A549 (cell line): ENCODE data around the gene FAM120A.

Experiments
- CHD2 ChIP-seq: fragments of 150-350 bp; IDR thresholded peaks from 2 replicates; pipeline ENCODE4 v1.6.1; 2014; ENCODE audit warnings: low read length; ENCODE audit not compliant: partially characterized antibody
- EHMT2 ChIP-seq: fragments of 200-600 bp; sonication (generic); IDR thresholded peaks from 2 replicates; pipeline ENCODE4 v1.6.1; 2016; ENCODE audit warnings: antibody characterized with exemption, low read depth, mild to moderate bottlenecking, moderate library complexity
- ESRRA ChIP-seq: fragments of 150-350 bp; IDR thresholded peaks from 2 replicates; pipeline ENCODE4 v1.6.1; 2014; ENCODE audit warnings: mild to moderate bottlenecking, low read length, borderline replicate concordance
- FOSL2 ChIP-seq, 2 experiments: fragments of 450-650 bp in 1 of 2; fragments of >200 bp in 1 of 2; sonication (Bioruptor Twin) in 1 of 2; formaldehyde crosslinking; IDR thresholded peaks; 2 replicates each; pipeline versions ENCODE4 v1.5.0 to v1.6.1; 2016 to 2020; ENCODE audit warnings: mild to moderate bottlenecking in 1 of 2, moderate library complexity in 1 of 2
- FOXS1 ChIP-seq: fragments of 250-450 bp; sonication (Bioruptor Pico); IDR thresholded peaks from 2 replicates; pipeline ENCODE4 v1.5.0; 2020; ENCODE audit warnings: mild to moderate bottlenecking, moderate library complexity
- HOXB5 ChIP-seq: fragments of 250-450 bp; sonication (Bioruptor Pico); IDR thresholded peaks from 2 replicates; pipeline ENCODE4 v1.5.0; 2020; ENCODE audit warnings: mild to moderate bottlenecking, moderate library complexity
- JUNB ChIP-seq: fragments of >200 bp; sonication (Bioruptor Twin); formaldehyde crosslinking; IDR thresholded peaks from 2 replicates; pipeline ENCODE4 v1.6.1; 2016
- MAFK ChIP-seq: fragments of 450-650 bp; IDR thresholded peaks from 2 replicates; pipeline ENCODE4 v1.6.1; 2014; ENCODE audit not compliant: partially characterized antibody
- POLR2A ChIP-seq: IDR thresholded peaks from 2 replicates; pipeline ENCODE4 v1.6.1; 2012; ENCODE audit warnings: mild to moderate bottlenecking, low read length
- RNF2 ChIP-seq: fragments of 200-600 bp; sonication (generic); IDR thresholded peaks from 2 replicates; pipeline ENCODE4 v1.6.1; 2016; ENCODE audit warnings: low read depth, mild to moderate bottlenecking, antibody characterized with exemption, moderate library complexity, borderline replicate concordance
- SREBF2 ChIP-seq: fragments of 450-650 bp; IDR thresholded peaks from 2 replicates; pipeline ENCODE4 v1.6.1; 2014; ENCODE audit warnings: mild to moderate bottlenecking, moderate library complexity
- TF ChIP-seq, protein P1 (sequence below): fragments of >200 bp; sonication (Bioruptor Twin); formaldehyde crosslinking; IDR thresholded peaks from 3 replicates; pipeline ENCODE4 v1.5.1; 2016
- TF ChIP-seq, protein P2 (sequence below): IDR thresholded peaks from 2 replicates; pipeline ENCODE4 v1.6.1; 2012
- TF ChIP-seq, protein P3 (sequence below): fragments of 450-650 bp; IDR thresholded peaks from 2 replicates; pipeline ENCODE4 v1.6.1; 2014; ENCODE audit warnings: antibody characterized with exemption

DNA sequence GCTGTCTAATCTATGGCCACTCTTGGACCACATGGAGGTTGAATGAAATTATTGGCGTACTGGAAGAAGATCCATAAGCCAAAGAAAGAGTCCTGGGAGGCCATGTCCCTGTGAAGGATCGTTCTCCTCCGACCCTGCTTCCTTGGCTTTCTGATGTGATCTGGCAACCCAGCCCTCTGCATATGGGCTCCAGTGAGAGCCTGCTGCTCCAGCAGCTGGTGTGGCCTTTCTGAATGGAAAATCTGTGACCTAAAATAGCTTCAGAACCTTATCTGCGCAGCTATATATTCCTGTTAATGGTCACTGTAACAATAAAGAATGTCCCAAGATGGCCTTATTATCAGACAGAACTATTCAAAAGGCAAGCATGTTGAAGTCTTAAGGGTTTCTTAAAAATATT is 84.7 kb downstream of the FAM120A start:
- TF ChIP-seq JUNB (no peak), POLR2A (no peak), ESRRA (no peak), FOSL2 (IDR thresholded peaks at IDR 0.05) (no peak), FOSL2 (CRISPR knock-in tag; IDR thresholded peaks at IDR 0.05) (no peak), HOXB5 (CRISPR knock-in tag) (no peak), EHMT2 (no peak), RNF2 (no peak), FOXS1 (CRISPR knock-in tag) (no peak), SREBF2 (no peak), MAFK (no peak), CHD2 (no peak)
- TF ChIP-seq, protein P1, sequence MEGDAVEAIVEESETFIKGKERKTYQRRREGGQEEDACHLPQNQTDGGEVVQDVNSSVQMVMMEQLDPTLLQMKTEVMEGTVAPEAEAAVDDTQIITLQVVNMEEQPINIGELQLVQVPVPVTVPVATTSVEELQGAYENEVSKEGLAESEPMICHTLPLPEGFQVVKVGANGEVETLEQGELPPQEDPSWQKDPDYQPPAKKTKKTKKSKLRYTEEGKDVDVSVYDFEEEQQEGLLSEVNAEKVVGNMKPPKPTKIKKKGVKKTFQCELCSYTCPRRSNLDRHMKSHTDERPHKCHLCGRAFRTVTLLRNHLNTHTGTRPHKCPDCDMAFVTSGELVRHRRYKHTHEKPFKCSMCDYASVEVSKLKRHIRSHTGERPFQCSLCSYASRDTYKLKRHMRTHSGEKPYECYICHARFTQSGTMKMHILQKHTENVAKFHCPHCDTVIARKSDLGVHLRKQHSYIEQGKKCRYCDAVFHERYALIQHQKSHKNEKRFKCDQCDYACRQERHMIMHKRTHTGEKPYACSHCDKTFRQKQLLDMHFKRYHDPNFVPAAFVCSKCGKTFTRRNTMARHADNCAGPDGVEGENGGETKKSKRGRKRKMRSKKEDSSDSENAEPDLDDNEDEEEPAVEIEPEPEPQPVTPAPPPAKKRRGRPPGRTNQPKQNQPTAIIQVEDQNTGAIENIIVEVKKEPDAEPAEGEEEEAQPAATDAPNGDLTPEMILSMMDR: no peak
- TF ChIP-seq, protein P2, sequence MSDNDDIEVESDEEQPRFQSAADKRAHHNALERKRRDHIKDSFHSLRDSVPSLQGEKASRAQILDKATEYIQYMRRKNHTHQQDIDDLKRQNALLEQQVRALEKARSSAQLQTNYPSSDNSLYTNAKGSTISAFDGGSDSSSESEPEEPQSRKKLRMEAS: no peak
- TF ChIP-seq, protein P3, sequence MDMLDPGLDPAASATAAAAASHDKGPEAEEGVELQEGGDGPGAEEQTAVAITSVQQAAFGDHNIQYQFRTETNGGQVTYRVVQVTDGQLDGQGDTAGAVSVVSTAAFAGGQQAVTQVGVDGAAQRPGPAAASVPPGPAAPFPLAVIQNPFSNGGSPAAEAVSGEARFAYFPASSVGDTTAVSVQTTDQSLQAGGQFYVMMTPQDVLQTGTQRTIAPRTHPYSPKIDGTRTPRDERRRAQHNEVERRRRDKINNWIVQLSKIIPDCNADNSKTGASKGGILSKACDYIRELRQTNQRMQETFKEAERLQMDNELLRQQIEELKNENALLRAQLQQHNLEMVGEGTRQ: no peak
